K562 (cell line): ENCODE data around the gene CLK3. TPM values are rescaled to one million over a fixed set of nuclear protein-coding genes. Genes with fewer than 3 reads are reported as not detected.
A peak's percentile ranks its signal among the peaks of the same experiment; 100 is the strongest.

Experiments used
- ATAC-seq: fragments of 200-7000 bp; cut with Tn5 transposase; 3 replicates; pipeline ENCODE4 v1.9.1; 2020; ENCODE audit warnings: moderate library complexity
- BruUV-seq: library from RNA; stranded (reverse); fragments of 400-500 nt; replicated peaks from 2 replicates; lab custom pipeline; 2021; lab: Mats Ljungman, UMichigan
- CTCF ChIA-PET: fragments of 300-600 bp; formaldehyde crosslinking; extraction: SDS; loops from one replicate; lab custom pipeline; 2021; ENCODE audit warnings: low intra/inter-chr PET ratio; lab: Yijun Ruan, JAX
- POLR2A ChIA-PET: fragments of 300-600, 350-650 bp; sonication (Branson Sonifier 250); formaldehyde crosslinking; extraction: SDS; loops from one replicate; lab custom pipeline; 2021; ENCODE audit warnings: antibody characterized with exemption, inconsistent platforms; lab: Yijun Ruan, JAX
- DNase-seq, 4 experiments: peaks; one replicate each; pipeline versions ENCODE4 v3.0.0 to v3.0.0-alpha.2; 2011 to 2018; ENCODE audit warnings: low spot score in 3 of 4, mixed read lengths in 3 of 4; ENCODE audit errors: extremely low read depth in 1 of 4
- FAIRE-seq: peaks from 2 replicates; lab custom pipeline; 2011; peaks lifted over from hg19 to GRCh38; lab: Jason Lieb, UNC
- H2AFZ ChIP-seq: 2 replicates; pipeline ENCODE4 v1.6.0; 2011; ENCODE audit warnings: low read depth, low read length, control low read depth, inconsistent platforms
- H3K27ac ChIP-seq: fragments of 200-600 bp; 3 replicates; pipeline ENCODE4 v1.8.0; 2011; ENCODE audit warnings: low read depth, mild to moderate bottlenecking, control low read depth, inconsistent platforms, low read length, moderate library complexity, mixed read lengths; ENCODE audit errors: extremely low read depth
- H3K27me3 ChIP-seq, 2 experiments: fragments of 300-600 bp in 1 of 2; 2 replicates in 1 of 2; 3 replicates in 1 of 2; pipeline versions ENCODE4 v1.6.0 to v1.8.0; 2011; ENCODE audit warnings: inconsistent platforms in 2 of 2, low read length in 2 of 2, mild to moderate bottlenecking in 1 of 2, mixed read lengths in 1 of 2, moderate library complexity in 1 of 2; ENCODE audit not compliant: control insufficient read depth in 2 of 2, insufficient read depth in 2 of 2
- H3K36me3 ChIP-seq: fragments of 300-600 bp; 3 replicates; pipeline ENCODE4 v1.8.0; 2011; ENCODE audit warnings: mild to moderate bottlenecking, low read length, inconsistent platforms; ENCODE audit not compliant: control insufficient read depth, insufficient read depth
- H3K4me1 ChIP-seq, 2 experiments: fragments of 200-600 bp in 1 of 2; replicated peaks in 1 of 2; 2 replicates in 1 of 2; 3 replicates in 1 of 2; pipeline versions ENCODE4 v1.5.1 to v1.8.0; 2011; ENCODE audit warnings: inconsistent platforms in 2 of 2, low read length in 2 of 2, mild to moderate bottlenecking in 1 of 2, mixed read lengths in 1 of 2, moderate library complexity in 1 of 2; ENCODE audit not compliant: control insufficient read depth in 2 of 2, insufficient read depth in 2 of 2
- H3K4me2 ChIP-seq: 2 replicates; pipeline ENCODE4 v1.6.1; 2011; ENCODE audit warnings: low read length, control low read depth, inconsistent platforms, mixed read lengths; ENCODE audit not compliant: insufficient read depth
- H3K4me3 ChIP-seq: fragments of 200-600 bp; sonication (generic), shearing (Covaris generic); 2 replicates; pipeline ENCODE4 v1.5.1; 2016; ENCODE audit warnings: control low read depth, inconsistent platforms
- H3K79me2 ChIP-seq: fragments of 200-600 bp; 3 replicates; pipeline ENCODE4 v1.8.0; 2011; ENCODE audit warnings: low read length, inconsistent platforms; ENCODE audit not compliant: control insufficient read depth, insufficient read depth
- H3K9ac ChIP-seq, 2 experiments: 2 replicates each; pipeline versions ENCODE4 v1.6.0 to v1.6.1; 2011; ENCODE audit warnings: low read depth in 2 of 2, low read length in 2 of 2, control low read depth in 1 of 2, inconsistent platforms in 1 of 2, mild to moderate bottlenecking in 1 of 2, mixed read lengths in 1 of 2; ENCODE audit not compliant: insufficient read depth in 1 of 2
- H3K9me1 ChIP-seq: one replicate; pipeline ENCODE4 v1.6.0; 2011; ENCODE audit warnings: inconsistent platforms, mild to moderate bottlenecking, low read length, moderate library complexity; ENCODE audit not compliant: control insufficient read depth, insufficient read depth
- H3K9me3 ChIP-seq: replicated peaks from 2 replicates; pipeline ENCODE4 v1.5.1; 2011; ENCODE audit warnings: low read depth, low read length, inconsistent platforms; ENCODE audit not compliant: control insufficient read depth, insufficient read depth
- H4K20me1 ChIP-seq: replicated peaks from 2 replicates; pipeline ENCODE4 v1.6.1; 2011; ENCODE audit warnings: low read length, inconsistent platforms, mixed read lengths; ENCODE audit not compliant: control insufficient read depth, insufficient read depth
- ATF7 ChIP-seq: fragments of 450-650 bp; IDR thresholded peaks from 2 replicates; pipeline ENCODE4 v1.7.1; 2014; ENCODE audit warnings: mild to moderate bottlenecking, moderate library complexity
- CREBBP ChIP-seq: IDR thresholded peaks from one replicate; pipeline ENCODE4 v1.6.1; 2012; ENCODE audit warnings: low read depth, mild to moderate bottlenecking, control low read depth, inconsistent platforms, low read length
- E2F6 ChIP-seq, 2 experiments: IDR thresholded peaks; 2 replicates each; pipeline ENCODE4 v1.6.1; 2011; ENCODE audit warnings: borderline replicate concordance in 1 of 2, control low read depth in 1 of 2, low read depth in 1 of 2, low read length in 1 of 2, mild to moderate bottlenecking in 1 of 2, mixed read lengths in 1 of 2, moderate library complexity in 1 of 2; ENCODE audit not compliant: insufficient read depth in 1 of 2, insufficient read length in 1 of 2, poor library complexity in 1 of 2, severe bottlenecking in 1 of 2; ENCODE audit errors: extremely low read depth in 1 of 2
- ETV5 ChIP-seq: sonication (generic); formaldehyde crosslinking; IDR thresholded peaks from 2 replicates; pipeline ENCODE4 v1.4.0; 2020; ENCODE audit warnings: low read depth, mild to moderate bottlenecking, missing genetic modification reagents
- FOXP1 ChIP-seq: sonication (generic); formaldehyde crosslinking; IDR thresholded peaks from 2 replicates; pipeline ENCODE4 v1.8.0; 2022; ENCODE audit warnings: mild to moderate bottlenecking, missing genetic modification reagents
- NONO ChIP-seq, 2 experiments: fragments of 200-400 bp in 1 of 2; fragments of 450-650 bp in 1 of 2; formaldehyde crosslinking in 1 of 2; IDR thresholded peaks; 2 replicates each; pipeline ENCODE4 v1.6.1; 2017; ENCODE audit warnings: low read depth in 2 of 2, mild to moderate bottlenecking in 2 of 2, moderate library complexity in 2 of 2, low read length in 1 of 2
- NRF1 ChIP-seq, 2 experiments: fragments of 450-650 bp; IDR thresholded peaks in 1 of 2; conservative IDR thresholded peaks in 1 of 2; 2 replicates each; pipeline ENCODE4 v1.6.1; 2014; ENCODE audit warnings: mild to moderate bottlenecking in 2 of 2
- PCBP1 ChIP-seq: fragments of 200-400 bp; formaldehyde crosslinking; IDR thresholded peaks from 2 replicates; pipeline ENCODE4 v1.6.1; 2018; ENCODE audit warnings: mild to moderate bottlenecking, low read depth, low read length; ENCODE audit not compliant: poor library complexity, severe bottlenecking
- PRDM10 ChIP-seq: fragments of 450-650 bp; IDR thresholded peaks from 2 replicates; pipeline ENCODE4 v1.6.1; 2018; ENCODE audit not compliant: partially characterized antibody
- STAG1 ChIP-seq: sonication (generic); formaldehyde crosslinking; IDR thresholded peaks from 2 replicates; pipeline ENCODE4 v1.5.0; 2020; ENCODE audit warnings: missing genetic modification reagents, borderline replicate concordance
- TGIF2 ChIP-seq: sonication (generic); formaldehyde crosslinking; IDR thresholded peaks from 2 replicates; pipeline ENCODE4 v1.8.1; 2022; ENCODE audit warnings: mild to moderate bottlenecking, missing genetic modification reagents, moderate library complexity
- ZBTB7A ChIP-seq: IDR thresholded peaks from 2 replicates; pipeline ENCODE4 v1.6.1; 2011; ENCODE audit warnings: low read depth, mild to moderate bottlenecking, low read length, moderate library complexity, borderline replicate concordance; ENCODE audit not compliant: control insufficient read depth
- WGBS: fragments of 100-300 bp; shearing (Covaris generic); methylation state at CpG from one replicate; pipeline ENCODE4 v1.1.6; 2016; ENCODE audit warnings: low coverage, mixed read lengths; ENCODE audit not compliant: insufficient coverage; ENCODE audit errors: missing lambda C conversion rate; 5-methylcytosine and 5-hydroxymethylcytosine counted together
- in situ Hi-C: fragments of 300-500 bp; cut with MboI; formaldehyde crosslinking; loops from 4 replicates; pipeline ENCODE4 v1.15.0; 2018; ENCODE audit warnings: inconsistent platforms, mixed read lengths
- intact Hi-C: fragments of 100-400 bp; cut with micrococcal nuclease; formaldehyde crosslinking; loops from 2 replicates; pipeline ENCODE4 v1.14.2; 2022
- polyA plus RNA-seq, 8 experiments: library from polyadenylated mRNA; depleted of rRNA in 4 of 8; stranded (reverse) in 5 of 8; unstranded in 3 of 8; fragments of >200 nt; fragmentation: Nextera tagmentation in 2 of 8; fragmentation: Illumina TruSeq in 1 of 8; extraction: Ambion mirVana in 2 of 8; extraction: Trizol in 1 of 8; gene quantifications; 2 replicates each; pipeline versions ENCODE4 v1.2.1 to v1.2.3, GENCODE V29; 2011 to 2014; ENCODE audit warnings: inconsistent platforms in 1 of 8, missing spikeins in 1 of 8
- total RNA-seq, 7 experiments: library from RNA; depleted of rRNA in 6 of 7; stranded (reverse); fragments of >200 nt in 6 of 7; fragmentation: Illumina TruSeq in 2 of 7; extraction: Trizol in 2 of 7; gene quantifications; 2 replicates each; pipeline versions ENCODE4 v1.2.1 to v1.2.3, GENCODE V29; 2011 to 2021; ENCODE audit warnings: low replicate concordance in 1 of 7

CLK3 gene
- total and polyA plus RNA-seq, 9 of the 15 experiments (the other 6 are each of a cell fraction or from before 2014, with no cell fraction given), result 1.2 to 95.2 (median 51.7) TPM

DNA sequence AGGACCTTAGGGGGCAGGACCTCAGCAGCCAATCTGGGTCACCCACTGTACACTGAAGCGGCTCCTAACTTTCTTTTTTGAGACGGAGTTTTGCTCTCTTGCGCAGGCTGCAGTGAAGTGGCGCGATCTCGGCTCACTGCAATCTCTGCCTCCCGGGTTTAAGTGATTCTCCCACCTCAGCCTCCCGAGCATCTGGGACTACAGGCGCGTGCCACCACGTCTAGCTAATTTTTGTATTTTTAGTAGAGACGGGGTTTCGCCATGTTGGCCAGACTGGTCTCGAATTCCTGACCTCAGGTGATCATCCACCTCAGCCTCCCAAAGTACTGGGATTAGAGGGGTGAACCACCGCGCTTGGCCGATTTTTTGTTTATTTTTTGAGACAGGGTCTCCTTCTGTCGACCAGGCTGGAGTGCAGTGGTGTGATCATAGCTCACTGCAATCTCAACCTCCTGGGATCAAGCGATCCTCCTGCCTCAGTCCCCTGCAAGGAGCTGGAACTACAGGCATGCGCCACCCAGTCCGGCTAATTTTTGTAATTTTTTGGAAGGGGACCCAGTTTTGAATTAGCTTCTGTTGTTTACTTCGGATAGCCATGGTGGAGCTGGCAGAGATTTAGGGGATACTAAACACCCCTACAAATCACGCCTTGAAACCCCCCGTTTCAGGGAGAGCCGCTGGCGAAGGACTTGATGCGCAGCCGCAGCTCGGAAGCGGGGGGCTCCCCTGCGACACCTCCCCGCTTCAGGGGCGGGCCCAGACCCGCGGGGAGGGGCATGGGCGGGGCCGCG is 1.5 kb upstream of the CLK3 start:
- Histone ChIP-seq H3K27me3 (no peaks in the 10 kb centered on the region; a peak in 1 of 5 replicates), H2AFZ (peak overlapping the region; percentile 96), H3K4me3 (peak overlapping the region; percentile 89), H3K4me2 (peak overlapping the region; percentile 92), H3K9me3 (no peaks in the 10 kb centered on the region), H3K9ac (peak overlapping the region in 1 of 2 experiments; percentile 98; a peak in 1 of 4 replicates), H3K9me1 (peaks cover 2% of the 10 kb centered on the region), H4K20me1 (peaks cover 46% of the 10 kb centered on the region), H3K36me3 (peaks cover 21% of the 10 kb centered on the region; the same call in 2 of the 3 replicates), H3K4me1 (peaks cover 32 to 57% of the 10 kb centered on the region in 2 experiments), H3K79me2 (peaks cover 42% of the 10 kb centered on the region), H3K27ac (no peak overlapping the region)
- peak; percentile 37 for FAIRE-seq
- no peak for DNase-seq
- no peak for ATAC-seq
- in situ Hi-C loops, result loop anchor here (5.0 kb wide), 1 partner anchor 67 kb away; no protein-coding TSS in a partner anchor
- intact Hi-C loops, result loop anchor here (5.0 to 10.0 kb wide), 2 partner anchors 152 to 619 kb away; partner anchors contain the start of genes PML, STOML1 and UBL7
- 0 out of 4 replicates have a peak, but pooled peaks of 1 of the 2 experiments have one; percentile 10 for TF ChIP-seq NONO (IDR thresholded peaks at IDR 0.05; ENCODE audit: low read depth in 2 of 2, low read length in 1 of 2)
- 0 out of 2 replicates have a peak, but pooled peaks have one; percentile 0 for TF ChIP-seq FOXP1 (CRISPR knock-in tag)
- TF ChIP-seq NRF1 (conservative IDR thresholded peaks at IDR 0.05 in 1 of 2, IDR thresholded peaks at IDR 0.05 in 1 of 2), result peak; percentile 89 to 90
- 0 out of 2 replicates have a peak, but pooled peaks have one; percentile 8 for TF ChIP-seq ZBTB7A
- TF ChIP-seq ATF7, result peak; percentile 38; the same call in 1 of the 2 replicates
- TF ChIP-seq PCBP1, result peak; percentile 12
- no peak for TF ChIP-seq CREBBP
- TF ChIP-seq STAG1, result no peak
- TF ChIP-seq ETV5 (CRISPR knock-in tag), result no peak
- no peak for TF ChIP-seq E2F6 (IDR thresholded peaks at IDR 0.05; ENCODE audit: borderline replicate concordance in 1 of 2, extremely low read depth in 1 of 2, insufficient read depth in 1 of 2, insufficient read length in 1 of 2, low read depth in 1 of 2, low read length in 1 of 2, poor library complexity in 1 of 2, severe bottlenecking in 1 of 2)
- peak; percentile 91 for TF ChIP-seq PRDM10
- no peak for TF ChIP-seq TGIF2 (CRISPR knock-in tag)
- BruUV-seq, result no TSS peak
- CTCF ChIA-PET, result no interaction called here
- POLR2A ChIA-PET, result interaction anchor here (0.5 to 9.7 kb wide), 5 partner anchors 10 to 37 kb away, joined by 3 to 111 read pairs (median 5); no protein-coding TSS in a partner anchor
- WGBS, result 11% methylated on average over 33 of the region's 38 CpGs
